Measurements from ENCODE around the gene NCOA7.
A peak's percentile ranks its signal among the peaks of the same experiment; 100 is the strongest.
"Not testable (repeated sequence)": the region's sequence is repeated elsewhere in the genome, so short reads cannot be mapped to it uniquely, and the experiment has no call there.

Gene NCOA7

DNA sequence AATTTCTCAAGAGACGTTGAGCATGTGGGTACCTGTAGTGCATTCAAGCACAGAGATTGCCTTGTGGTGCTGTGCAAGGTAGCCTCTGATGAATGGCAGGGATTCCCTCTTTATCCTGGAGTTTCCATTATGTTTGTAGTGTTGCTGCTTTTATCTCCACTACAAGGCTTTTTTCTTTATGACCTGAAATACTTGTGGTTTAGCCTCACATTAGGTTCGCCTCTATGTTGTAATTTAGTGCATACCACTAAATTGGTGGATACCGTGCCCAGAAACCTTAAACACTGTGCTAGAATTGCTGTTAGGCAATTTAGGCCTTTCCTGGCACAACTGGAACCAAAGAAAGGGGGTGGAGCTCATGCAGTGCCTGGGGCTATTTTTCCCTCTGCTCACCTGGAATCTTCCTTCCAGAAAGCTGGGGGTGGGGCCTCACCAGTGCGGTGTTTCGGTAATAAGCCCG, 76.8 kb downstream of the NCOA7 start:
- no peak for DNase-seq (ENCODE audit: low spot score)

GRCh38 chr6:125868252-125868651, 77.5 kb downstream of the NCOA7 start:
- no peak for DNase-seq (ENCODE audit: low spot score)

DNA sequence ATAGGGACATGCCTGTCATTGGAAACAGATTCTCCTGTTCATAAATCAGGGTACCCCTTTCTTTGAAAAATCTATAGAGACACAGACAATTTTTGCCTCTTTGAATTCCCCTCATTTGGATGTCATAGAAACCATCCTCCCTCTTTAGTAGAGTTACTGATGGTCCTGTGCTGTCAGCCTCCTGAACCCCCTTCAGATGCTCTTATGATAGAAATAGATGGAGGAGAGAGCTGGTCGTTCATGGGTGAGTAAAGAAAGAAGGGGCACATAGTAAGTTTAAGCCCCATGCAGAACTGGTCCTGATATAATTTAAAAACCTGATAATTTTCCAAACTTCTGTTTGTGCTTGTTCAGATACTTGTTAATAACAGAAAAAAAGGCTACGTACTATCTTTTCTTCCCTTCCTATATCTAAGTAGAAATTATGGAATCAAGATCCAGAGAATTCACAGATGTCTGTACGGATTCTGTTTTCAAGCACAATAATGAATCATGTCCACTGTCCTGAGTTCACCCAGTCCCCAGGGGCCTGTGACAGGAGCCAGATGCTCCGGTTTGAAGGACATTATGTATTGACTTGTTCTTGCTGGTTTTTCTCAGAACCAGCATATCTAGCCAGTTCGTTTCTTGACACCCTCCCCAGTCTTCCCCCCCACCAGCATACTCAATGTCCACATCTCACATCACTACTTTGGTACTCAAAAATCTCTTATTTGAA, 78.1 kb downstream of the NCOA7 start:
- DNase-seq (ENCODE audit: low spot score), result no peak

- no peak for DNase-seq (ENCODE audit: low spot score)
Measured at GRCh38 chr6:125869427-125869826, 78.7 kb downstream of the NCOA7 start.

DNA sequence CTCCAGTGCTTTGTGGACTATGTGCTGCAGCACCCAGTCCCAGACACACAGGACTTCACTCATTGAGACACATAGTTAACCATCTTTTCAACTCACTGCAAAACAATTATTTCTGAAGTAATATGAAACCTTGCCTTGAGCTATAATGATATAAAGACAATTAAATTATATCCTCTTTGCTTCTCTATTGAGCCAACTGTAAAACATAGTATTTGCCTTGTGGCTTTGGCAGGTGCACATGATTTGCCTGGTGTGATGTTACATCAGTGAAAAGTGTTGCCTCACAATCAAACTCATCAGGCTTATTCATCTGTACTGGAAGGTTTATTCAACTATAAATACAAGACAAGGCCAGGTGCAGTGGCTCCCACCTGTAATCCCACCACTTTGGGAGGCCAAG, 80.6 kb downstream of the NCOA7 start:
- DNase-seq (ENCODE audit: low spot score), result peak; percentile 20

GRCh38 chr6:125872259-125872921, 81.6 kb downstream of the NCOA7 start:
- DNase-seq (ENCODE audit: low spot score), result no peak

- DNase-seq (ENCODE audit: low spot score), result no peak
Measured at GRCh38 chr6:125882243-125882642, 91.5 kb downstream of the NCOA7 start.

- DNase-seq (ENCODE audit: low spot score), result no peak
Measured at GRCh38 chr6:125884634-125885371, 94.0 kb downstream of the NCOA7 start.

DNA sequence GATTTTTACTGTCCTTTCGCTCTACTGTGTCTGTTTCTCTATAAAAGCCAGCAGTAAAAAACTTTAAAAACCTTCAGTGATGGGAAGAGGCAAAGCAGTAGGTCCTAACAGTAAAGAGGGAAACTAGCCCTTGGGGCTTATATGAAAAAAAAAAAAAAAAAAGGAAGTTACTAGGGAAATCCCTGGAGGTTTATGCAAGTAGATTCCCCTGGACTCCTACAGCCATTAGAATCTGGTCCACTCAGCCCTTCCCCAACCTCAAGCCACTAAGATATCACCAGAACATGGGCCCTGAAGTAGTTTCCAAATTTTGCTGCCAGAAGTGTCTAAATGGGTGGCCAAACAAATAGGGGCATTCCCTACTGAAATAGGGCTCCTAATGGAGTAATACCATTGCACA, 95.3 kb downstream of the NCOA7 start:
- DNase-seq (ENCODE audit: low spot score), result no peak

DNA sequence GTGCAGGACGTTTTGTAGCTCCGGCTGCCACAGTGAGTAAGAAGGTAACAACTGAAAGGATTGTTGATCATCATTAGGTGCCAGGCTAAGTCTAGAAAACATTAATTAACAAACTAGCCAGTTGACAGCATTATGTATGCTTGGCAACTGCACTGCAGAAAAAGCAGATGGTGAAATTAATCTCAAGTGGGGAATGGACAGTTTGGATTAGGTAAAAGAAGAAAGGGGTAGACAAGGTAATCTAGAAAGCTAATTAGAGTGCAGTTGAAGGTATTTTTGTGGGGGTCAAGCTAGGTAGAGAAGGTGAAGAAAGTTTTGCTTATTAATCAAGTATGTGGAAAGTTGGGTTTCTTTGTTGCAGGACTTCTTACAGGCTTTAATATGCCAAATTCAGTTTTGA, 96.2 kb downstream of the NCOA7 start:
- DNase-seq (ENCODE audit: low spot score), result no peak

GRCh38 chr6:125887372-125887771, 96.6 kb downstream of the NCOA7 start:
- DNase-seq (ENCODE audit: low spot score), result no peak

- peak; percentile 66 for DNase-seq (ENCODE audit: low spot score)
Measured at GRCh38 chr6:125888989-125889656, 98.4 kb downstream of the NCOA7 start.

GRCh38 chr6:125899726-125900182, 109.0 kb downstream of the NCOA7 start:
- DNase-seq (ENCODE audit: low spot score), result no peak

- no peak for DNase-seq (ENCODE audit: low spot score)
Measured at GRCh38 chr6:125904871-125905270, 114.1 kb downstream of the NCOA7 start.

DNA sequence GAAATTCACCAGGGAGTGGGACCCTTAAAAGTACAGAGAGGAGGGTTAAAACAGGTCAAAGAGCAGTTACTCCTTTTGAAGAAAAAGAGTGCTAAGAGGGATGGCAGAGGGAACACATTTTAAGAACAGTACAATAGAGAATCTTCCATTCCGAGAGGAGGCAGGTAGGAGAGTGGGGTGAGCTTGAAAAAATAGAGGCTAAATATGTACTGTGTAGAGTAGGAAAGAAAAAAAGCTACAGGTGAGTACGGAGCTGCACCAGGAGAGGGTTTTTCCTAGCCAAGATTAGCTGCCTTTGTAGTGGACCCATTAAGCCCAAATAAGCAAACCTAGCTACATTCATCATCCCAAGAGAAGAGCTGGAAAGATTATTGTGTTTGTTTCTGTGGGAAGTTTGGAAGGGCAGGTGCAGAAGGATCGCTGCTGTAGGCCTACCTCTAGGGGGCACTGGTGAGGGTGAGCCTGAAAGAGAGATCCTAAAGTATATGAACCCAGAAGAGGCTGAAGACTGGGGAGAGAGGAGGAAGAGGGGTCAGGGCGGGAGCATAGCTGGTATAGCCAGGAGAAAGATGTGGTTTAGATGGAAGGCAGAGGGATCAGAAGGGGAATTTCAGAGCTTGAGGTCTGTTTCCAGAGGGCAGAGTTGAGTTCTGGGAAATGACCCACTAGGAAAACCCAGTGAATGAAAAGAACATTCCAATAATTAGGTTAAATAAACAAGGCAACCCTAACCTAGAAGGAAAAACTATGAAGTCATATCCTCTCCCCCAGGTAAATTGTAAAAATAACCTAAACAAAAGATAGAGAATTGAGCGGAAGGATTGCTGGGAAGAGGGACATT, 115.6 kb downstream of the NCOA7 start:
- DNase-seq (ENCODE audit: low spot score), result peak; percentile 52

GRCh38 chr6:125910527-125910926, 119.8 kb downstream of the NCOA7 start:
- DNase-seq (ENCODE audit: low spot score), result no peak

- DNase-seq (ENCODE audit: low spot score), result not testable (repeated sequence)
Measured at GRCh38 chr6:125911051-125911451, 120.3 kb downstream of the NCOA7 start.

GRCh38 chr6:125912430-125912829, 121.7 kb downstream of the NCOA7 start:
- not testable (repeated sequence) for DNase-seq (ENCODE audit: low spot score)

DNA sequence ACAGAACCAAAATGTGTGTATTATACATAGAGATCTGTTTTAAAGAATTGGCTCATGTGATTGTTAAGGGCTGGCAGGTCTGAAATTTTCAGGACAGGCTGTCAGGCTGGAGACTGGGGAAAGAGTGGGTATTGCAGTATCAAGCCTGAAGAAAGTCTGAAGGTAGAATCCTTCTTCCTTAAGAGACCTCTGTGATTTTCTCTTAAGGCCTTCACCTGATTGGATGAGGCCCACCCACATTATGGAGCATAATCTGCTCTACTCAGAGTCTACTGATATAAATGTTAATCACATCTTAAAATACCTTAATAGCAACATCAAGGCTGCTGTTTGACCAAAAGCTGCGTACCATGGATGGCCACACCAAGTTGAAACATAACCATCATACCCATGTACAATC, 122.4 kb downstream of the NCOA7 start:
- DNase-seq (ENCODE audit: low spot score), result no peak

DNA sequence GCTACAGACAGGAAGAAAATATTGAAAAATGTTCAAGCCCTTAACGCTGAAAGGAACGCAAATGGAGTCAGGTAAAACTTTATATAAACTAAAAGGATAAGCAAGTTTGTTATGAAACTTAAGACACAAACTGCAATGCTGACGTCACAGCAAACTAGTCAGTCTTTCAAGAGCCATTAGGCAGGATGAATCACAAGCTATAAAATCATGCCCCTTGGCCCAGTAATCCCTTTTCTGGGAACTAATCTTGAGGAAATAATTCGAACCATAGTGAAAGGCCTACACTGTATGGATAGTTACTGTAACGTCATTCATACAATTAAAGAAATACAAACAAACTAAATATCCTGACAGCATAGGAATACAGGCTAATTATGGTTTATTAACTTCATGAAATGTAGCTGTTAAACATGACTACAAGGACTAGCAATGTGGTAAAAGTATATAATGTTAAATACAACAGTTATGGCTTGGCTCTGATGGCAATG, 123.1 kb downstream of the NCOA7 start:
- DNase-seq (ENCODE audit: low spot score), result no peak

DNA sequence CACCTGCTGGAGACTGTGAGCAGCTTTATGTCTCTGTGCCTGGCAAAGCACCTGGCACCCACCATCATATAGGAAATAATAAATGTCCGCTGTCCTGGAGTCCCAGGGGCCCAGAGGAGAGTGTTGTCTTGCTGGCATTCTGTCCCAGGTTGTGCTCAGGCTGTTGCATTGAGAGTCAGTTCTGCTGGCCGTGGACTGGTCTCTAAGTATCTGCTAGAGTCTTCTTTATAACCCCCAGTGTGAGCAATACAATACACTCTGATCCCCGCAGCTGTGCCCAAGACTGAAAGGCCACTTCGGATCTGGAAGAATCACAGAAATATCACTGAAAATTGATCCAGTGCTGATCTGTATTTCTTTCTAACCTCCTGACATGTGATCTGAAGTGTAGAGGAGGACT, 127.5 kb downstream of the NCOA7 start:
- no peak for DNase-seq (ENCODE audit: low spot score)
